Stomach smooth muscle (tissue), 2 donors: ENCODE data around the gene DNAH5.

ENCODE experiments used
- H3K27ac ChIP-seq: one replicate; pipeline ENCODE4 v1.7.0; 2013; ENCODE audit warnings: mild to moderate bottlenecking, low read length, inconsistent platforms
- H3K27me3 ChIP-seq, 2 donors: one replicate each; pipeline ENCODE4 v1.7.0; 2013; ENCODE audit warnings: low read length in 2 of 2; ENCODE audit not compliant: insufficient read depth in 2 of 2, control insufficient read depth in 1 of 2
- H3K36me3 ChIP-seq, 2 donors: one replicate each; pipeline ENCODE4 v1.7.0; 2013; ENCODE audit warnings: low read length in 2 of 2; ENCODE audit not compliant: control insufficient read depth in 2 of 2, insufficient read depth in 2 of 2
- H3K4me1 ChIP-seq: one replicate; pipeline ENCODE4 v1.7.0; 2013; ENCODE audit warnings: low read length; ENCODE audit not compliant: control insufficient read depth, insufficient read depth
- H3K4me3 ChIP-seq, 2 donors: one replicate each; pipeline ENCODE4 v1.7.0; 2013; ENCODE audit warnings: low read length in 2 of 2
- H3K9ac ChIP-seq, 2 donors: one replicate each; pipeline ENCODE4 v1.7.0; 2013; ENCODE audit warnings: low read length in 2 of 2, mild to moderate bottlenecking in 1 of 2
- H3K9me3 ChIP-seq, 2 donors: one replicate each; pipeline ENCODE4 v1.7.0; 2013; ENCODE audit warnings: low read length in 2 of 2; ENCODE audit not compliant: control insufficient read depth in 2 of 2
- donor health status: healthy.
- donor health status: Pancreatic carcinoma.

DNAH5 gene

DNA sequence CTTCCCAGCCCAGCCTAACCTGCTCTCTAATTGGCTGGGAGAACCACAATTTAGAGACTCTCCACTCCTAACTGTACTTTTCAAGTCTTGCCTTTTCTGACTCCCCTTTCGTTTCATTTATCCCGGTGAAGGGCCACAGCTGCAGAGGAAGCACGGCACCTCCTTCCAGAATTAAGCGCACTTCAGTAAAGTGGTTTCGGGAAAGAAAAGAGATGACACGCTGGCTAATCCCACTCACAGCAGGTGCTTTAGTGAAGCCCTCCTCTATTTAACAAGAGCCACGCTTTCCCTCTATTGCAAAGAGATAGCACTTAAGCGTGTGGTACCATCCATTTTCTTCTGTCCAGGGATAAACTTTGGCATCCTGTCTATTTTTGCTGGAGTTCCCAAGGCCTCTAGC is 4.8 kb downstream of the DNAH5 start:
- no peaks in the 10 kb centered on the region for H3K27me3 ChIP-seq
- no peak overlapping the region for H3K4me3 ChIP-seq
- H3K36me3 ChIP-seq, result no peaks in the 10 kb centered on the region
- no peak overlapping the region for H3K9ac ChIP-seq
- no peak overlapping the region for H3K27ac ChIP-seq
- H3K9me3 ChIP-seq, result no peaks in the 10 kb centered on the region
- H3K4me1 ChIP-seq, result no peaks in the 10 kb centered on the region

DNA sequence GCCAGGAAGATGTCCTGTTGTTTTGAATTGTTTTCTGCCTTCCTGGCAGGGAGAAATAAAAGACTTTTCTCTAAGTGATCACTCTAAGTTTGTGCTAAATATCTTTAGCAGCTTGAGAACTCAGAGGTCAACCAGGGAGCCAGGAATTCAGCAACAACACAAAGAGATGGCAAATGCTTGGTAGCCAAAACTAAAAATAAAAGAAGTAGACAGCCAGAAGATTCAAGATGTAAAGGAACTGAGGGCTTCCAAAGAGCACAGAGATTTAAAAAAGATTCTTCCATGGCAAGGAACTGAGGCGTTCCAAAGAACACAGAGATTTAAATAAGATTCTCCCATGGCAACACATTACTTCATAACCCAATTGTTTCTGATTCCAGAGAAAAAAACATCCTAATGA is 9.6 kb downstream of the DNAH5 start:
- Histone ChIP-seq H3K27me3 (no peaks in the 10 kb centered on the region), H3K9me3 (peaks cover 2 to 5% of the 10 kb centered on the region in 2 donors), H3K9ac (no peak overlapping the region), H3K36me3 (no peaks in the 10 kb centered on the region), H3K27ac (no peak overlapping the region), H3K4me3 (no peak overlapping the region), H3K4me1 (no peaks in the 10 kb centered on the region)

DNA sequence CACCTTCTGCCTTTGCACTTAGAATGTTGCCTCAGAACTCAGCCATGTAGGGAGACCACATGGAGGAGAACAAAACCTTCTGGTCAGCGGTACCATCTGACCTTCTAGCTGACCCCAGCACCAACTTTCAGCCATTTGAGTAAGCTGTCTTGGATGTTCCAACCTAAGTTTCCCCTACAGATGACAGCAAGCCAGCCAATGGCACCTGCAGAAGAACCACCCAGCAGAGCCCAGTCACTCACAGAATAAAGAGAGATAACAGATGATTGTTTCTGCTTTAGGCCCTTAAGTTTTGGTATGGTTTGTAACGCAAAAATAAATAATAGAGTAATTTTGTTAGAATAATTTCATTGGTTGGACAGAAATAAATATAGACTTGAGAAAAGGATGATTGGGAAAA is 10.4 kb downstream of the DNAH5 start:
- Histone ChIP-seq H3K36me3 (no peaks in the 10 kb centered on the region), H3K4me3 (no peak overlapping the region), H3K9me3 (peaks cover 2 to 5% of the 10 kb centered on the region in 2 donors), H3K4me1 (no peaks in the 10 kb centered on the region), H3K27ac (no peak overlapping the region), H3K27me3 (no peaks in the 10 kb centered on the region), H3K9ac (no peak overlapping the region)

DNA sequence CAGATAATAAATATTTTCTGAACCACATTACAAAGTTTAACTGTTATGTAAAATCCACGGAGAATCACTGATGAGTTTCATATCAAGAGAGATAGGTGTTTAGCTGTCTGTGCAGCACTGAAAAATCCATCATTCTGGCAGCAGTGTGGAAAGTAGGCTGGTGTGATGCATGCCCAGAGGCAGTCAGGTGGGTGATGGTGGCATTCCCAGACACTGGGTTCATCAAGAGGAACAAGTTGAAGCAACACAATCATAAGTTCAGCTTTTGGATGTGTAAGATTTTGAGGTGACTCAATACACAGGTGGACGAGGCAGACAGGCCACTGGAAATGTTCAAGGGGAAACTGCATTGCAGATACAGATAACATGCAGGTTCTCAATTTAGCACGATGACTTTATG is 11.9 kb downstream of the DNAH5 start:
- Histone ChIP-seq H3K9ac (no peak overlapping the region), H3K27ac (no peak overlapping the region), H3K9me3 (peaks cover 2 to 5% of the 10 kb centered on the region in 2 donors), H3K27me3 (no peaks in the 10 kb centered on the region), H3K36me3 (no peaks in the 10 kb centered on the region), H3K4me1 (no peaks in the 10 kb centered on the region), H3K4me3 (no peak overlapping the region)

DNA sequence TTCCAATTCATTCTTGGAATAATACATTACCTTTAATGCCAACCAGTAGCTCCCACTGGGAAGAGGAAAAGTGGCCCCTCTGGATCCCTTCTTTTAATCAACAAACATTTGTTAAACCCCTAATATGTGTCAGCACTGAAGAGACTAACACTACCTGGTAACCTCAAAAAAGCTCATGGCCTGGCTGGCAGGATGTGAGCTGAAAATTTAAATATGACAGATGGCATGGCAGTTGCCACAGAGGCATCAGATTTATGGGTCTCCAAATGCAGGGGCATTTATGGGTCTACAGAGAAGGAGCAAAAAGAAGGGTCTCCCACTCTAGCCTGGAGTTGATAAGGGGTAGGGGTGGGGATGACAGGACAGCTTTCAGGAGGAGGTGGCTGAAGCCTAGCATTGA is 12.5 kb downstream of the DNAH5 start:
- peaks cover 2 to 5% of the 10 kb centered on the region in 2 donors for H3K9me3 ChIP-seq
- H3K27ac ChIP-seq, result no peak overlapping the region

DNA sequence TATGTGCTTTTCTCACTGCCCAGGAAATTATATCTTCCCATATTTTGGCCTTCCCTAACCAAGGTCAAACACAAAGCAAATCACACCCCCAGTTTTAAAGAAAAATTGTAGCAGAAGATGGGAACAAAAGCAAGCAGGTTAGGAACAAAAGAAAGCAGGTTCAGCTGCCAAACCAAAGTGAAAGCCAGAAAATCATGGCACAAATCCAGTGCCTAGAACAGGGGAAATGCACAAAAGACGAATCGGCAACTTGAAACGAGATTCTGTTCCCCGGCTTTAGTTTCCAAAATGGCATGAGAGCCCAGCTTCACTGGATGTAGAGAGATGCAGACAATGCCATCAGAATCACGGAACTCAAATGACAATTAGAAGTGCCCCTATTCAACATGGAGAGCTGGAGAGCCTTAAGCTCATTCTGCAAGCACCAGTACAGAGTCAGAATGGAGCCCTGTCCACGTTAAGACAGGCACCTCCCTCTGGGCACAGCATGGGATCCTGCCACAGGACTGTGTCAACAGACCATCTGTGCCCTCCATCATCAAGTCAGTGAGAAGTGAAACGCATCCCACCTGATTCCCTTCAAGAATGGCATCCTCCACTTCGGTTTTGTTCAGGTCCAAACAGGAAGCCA is 13.8 kb downstream of the DNAH5 start:
- H3K4me3 ChIP-seq, result no peak overlapping the region
- no peaks in the 10 kb centered on the region for H3K4me1 ChIP-seq
- no peak overlapping the region for H3K9ac ChIP-seq
- H3K27me3 ChIP-seq, result no peaks in the 10 kb centered on the region
- peaks cover 2 to 5% of the 10 kb centered on the region in 2 donors for H3K9me3 ChIP-seq
- H3K36me3 ChIP-seq, result no peaks in the 10 kb centered on the region
- H3K27ac ChIP-seq, result no peak overlapping the region

More for the DNA sequence above, 12.5 kb downstream of the DNAH5 start:
- Histone ChIP-seq H3K4me1 (no peaks in the 10 kb centered on the region), H3K36me3 (no peaks in the 10 kb centered on the region), H3K27me3 (no peaks in the 10 kb centered on the region), H3K9ac (no peak overlapping the region), H3K4me3 (no peak overlapping the region)

DNA sequence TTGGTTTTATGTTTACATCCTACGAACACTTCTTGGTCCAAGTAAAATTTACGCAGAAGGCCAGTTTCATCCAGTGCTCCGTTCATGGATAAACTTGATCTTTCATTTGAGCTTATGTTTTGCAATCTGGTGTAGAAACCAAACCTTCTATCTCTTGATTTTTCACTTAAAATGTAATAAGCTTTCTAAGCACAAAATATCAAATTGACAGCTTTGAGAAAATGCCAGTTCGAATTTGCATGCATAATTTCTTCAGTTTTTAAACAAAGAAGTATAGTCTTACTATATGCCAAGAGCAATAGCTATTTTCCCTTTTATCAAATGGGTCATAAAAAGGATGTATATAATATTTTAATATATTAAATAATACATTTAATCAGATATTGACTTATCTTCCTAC is 17.8 kb downstream of the DNAH5 start:
- Histone ChIP-seq H3K4me1 (no peaks in the 10 kb centered on the region), H3K36me3 (no peaks in the 10 kb centered on the region), H3K9me3 (no peaks in the 10 kb centered on the region), H3K4me3 (no peak overlapping the region), H3K9ac (no peak overlapping the region), H3K27ac (no peak overlapping the region), H3K27me3 (no peaks in the 10 kb centered on the region)

DNA sequence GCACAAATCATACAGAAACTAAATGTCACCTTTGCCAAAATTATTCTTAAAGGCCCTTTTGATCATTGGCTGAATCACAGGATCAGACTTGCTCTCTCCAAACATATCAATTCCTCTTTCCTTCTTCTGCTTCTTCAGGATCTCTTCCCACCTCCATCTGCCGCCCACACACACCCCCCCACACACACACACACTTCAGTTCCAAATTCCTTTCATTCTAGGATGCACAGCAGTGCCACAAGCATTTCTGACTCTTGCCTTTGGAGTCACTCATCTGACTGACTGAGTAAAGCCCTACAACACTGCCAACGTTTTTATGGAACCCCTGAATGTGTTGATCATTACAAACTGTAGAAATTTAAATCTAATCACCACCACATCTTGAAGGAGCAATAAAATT is 22.9 kb downstream of the DNAH5 start:
- Histone ChIP-seq H3K9me3 (no peaks in the 10 kb centered on the region), H3K27ac (no peak overlapping the region), H3K36me3 (no peaks in the 10 kb centered on the region), H3K4me1 (no peaks in the 10 kb centered on the region), H3K27me3 (no peaks in the 10 kb centered on the region), H3K4me3 (no peak overlapping the region), H3K9ac (no peak overlapping the region)

DNA sequence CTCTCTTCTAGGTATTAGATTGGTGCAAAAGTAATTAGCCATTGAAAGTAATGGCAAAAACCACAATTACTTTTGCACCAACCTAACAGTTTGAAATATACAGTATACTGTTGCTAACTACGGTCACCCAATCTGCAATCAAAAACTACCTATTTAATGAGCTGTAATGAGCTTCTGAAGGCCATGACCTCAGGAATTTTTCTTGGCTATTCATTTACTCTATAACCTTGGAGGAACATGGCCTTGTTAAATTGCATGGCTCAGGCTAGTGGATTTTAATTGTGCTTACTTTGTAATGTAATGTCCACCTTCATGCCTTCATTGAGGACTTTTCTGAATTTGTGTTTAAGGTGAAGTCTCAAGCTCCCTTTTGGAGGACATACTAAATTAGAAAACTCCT is 24.7 kb downstream of the DNAH5 start:
- H3K36me3 ChIP-seq, result no peaks in the 10 kb centered on the region
- H3K9ac ChIP-seq, result no peak overlapping the region
- no peaks in the 10 kb centered on the region for H3K9me3 ChIP-seq
- no peaks in the 10 kb centered on the region for H3K27me3 ChIP-seq
- no peaks in the 10 kb centered on the region for H3K4me1 ChIP-seq
- no peak overlapping the region for H3K4me3 ChIP-seq
- H3K27ac ChIP-seq, result no peak overlapping the region

DNA sequence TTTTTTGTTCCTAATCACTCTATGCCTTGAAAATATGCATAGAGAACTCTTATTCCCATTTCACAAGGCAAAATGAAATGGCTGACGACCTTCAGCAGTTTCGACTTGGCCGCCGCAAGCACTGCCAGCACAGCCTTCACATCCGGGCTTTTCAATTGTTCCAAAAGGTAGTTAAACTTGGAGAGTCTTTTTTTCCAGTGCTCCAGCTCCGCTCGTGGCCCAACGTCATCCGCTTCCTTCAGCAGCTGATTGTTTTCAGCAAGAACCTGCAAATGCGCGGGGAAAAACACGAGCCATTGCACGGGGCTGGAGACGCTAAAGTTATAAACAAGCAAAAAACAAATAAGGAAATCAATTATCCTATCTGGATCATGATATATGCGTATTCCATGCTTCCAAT is 25.4 kb downstream of the DNAH5 start:
- Histone ChIP-seq H3K27me3 (no peaks in the 10 kb centered on the region), H3K4me1 (no peaks in the 10 kb centered on the region), H3K9me3 (no peaks in the 10 kb centered on the region), H3K4me3 (no peak overlapping the region), H3K36me3 (no peaks in the 10 kb centered on the region), H3K9ac (no peak overlapping the region), H3K27ac (no peak overlapping the region)

DNA sequence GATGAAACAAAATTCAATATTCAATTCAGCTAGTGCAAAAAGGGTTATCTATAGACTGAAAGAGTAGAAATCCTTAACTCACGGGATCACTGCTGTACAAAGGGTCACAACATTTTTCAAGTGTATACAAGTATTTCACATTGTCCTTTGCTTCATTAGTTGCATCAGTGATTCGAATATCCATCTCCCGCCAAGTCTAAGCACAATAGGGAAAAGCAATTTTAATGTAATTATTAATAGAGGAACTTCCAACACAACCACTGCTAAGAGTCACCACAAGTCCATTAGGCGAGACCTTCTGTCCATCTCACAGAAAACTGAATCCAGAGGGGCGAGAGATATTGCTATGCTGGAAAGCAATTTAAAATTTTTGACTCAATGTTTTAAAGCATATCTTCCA is 27.4 kb downstream of the DNAH5 start:
- Histone ChIP-seq H3K4me3 (no peak overlapping the region), H3K9me3 (no peaks in the 10 kb centered on the region), H3K9ac (no peak overlapping the region), H3K27ac (no peak overlapping the region), H3K4me1 (no peaks in the 10 kb centered on the region), H3K27me3 (no peaks in the 10 kb centered on the region), H3K36me3 (no peaks in the 10 kb centered on the region)
